ENCODE measurements around the gene CDCP1.

DNA sequence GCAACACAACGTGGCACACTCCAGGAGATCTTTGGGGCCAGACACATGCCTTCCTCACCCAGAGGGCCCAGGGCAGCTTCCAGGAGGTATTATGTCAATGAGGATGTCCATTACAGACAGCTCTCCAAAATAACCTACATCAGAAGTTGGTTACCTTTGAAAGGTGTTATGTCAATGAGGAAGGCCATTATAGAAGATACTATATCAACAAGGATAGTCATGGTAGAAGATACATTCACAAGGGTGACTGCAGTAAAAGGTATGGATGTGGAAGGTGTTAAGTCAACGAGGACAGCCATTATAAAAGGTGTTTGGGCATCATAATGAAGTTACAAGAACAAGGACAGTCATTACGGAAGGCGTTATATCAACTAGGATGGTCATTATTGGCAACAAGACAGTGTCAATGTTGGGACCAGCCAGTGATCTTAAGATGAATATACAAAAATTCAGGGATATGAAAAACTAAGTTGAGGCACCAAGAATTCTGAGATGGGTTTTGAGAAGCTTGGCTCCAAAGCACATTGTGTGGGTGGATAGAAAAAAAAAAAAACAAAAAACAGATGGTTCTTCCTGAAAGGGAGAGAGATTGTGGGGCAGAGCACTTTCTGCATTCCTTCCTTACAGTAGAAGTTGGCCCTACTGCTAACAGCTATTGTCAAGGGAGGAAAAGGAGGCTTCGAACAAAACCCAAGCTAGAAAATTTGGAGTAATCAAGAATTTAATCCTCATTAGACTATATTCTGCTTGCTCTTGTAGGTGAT lies 11.2 kb downstream of the CDCP1 start:
- TF ChIP-seq CTCF (IDR thresholded peaks at IDR 0.05 in 4 of 5, conservative IDR thresholded peaks at IDR 0.05 in 1 of 5) (no peak), POLR2A (IDR thresholded peaks at IDR 0.05) (no peak)

Measured in gastrocnemius medialis (tissue), 4 donors.